ENCODE results near the gene NCR3LG1. TPM values are rescaled to one million over a fixed set of nuclear protein-coding genes. Genes with fewer than 3 reads are reported as not detected.
A peak's percentile ranks its signal among the peaks of the same experiment; 100 is the strongest.

The NCR3LG1 gene
- total and polyA plus RNA-seq, 2 donors (not counting 3 experiments of a cell fraction or from before 2014, with no cell fraction given) = 2.2 to 8.1 TPM

DNA sequence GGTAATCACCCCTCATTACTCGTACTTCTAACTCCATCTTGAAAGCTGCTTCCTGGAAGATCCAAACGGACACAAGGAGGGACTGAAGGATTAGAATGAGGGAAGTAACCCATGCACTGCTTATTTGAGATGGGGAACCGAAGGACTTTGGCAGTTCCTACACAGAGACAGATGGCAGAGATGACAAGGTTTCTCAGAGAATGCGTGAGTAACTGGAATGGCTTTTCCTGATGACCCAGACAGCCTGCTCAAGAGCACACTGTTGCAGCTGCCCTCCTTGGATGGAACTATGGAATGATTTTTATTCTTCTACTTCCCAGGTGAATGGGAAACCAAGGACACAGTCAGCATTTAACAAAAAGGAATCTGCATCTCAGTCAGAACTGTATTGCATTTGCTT is 29.6 kb downstream of the NCR3LG1 start:
- DNase-seq (ENCODE audit: low read depth, low spot score) (no peak), FAIRE-seq (peak; percentile 64)
- Histone ChIP-seq H3K9me1 (replicated peaks; ENCODE audit: control insufficient read depth, extremely low read depth, insufficient read depth, low read length) (no peaks in the 10 kb centered on the region), H3K4me1 (ENCODE audit: control insufficient read depth, extremely low read depth, insufficient read depth, low read length) (no peaks in the 10 kb centered on the region), H2AFZ (ENCODE audit: low read depth, low read length) (no peak overlapping the region), H3K36me3 (ENCODE audit: control insufficient read depth in 2 of 2, extremely low read depth in 1 of 2, insufficient read depth in 2 of 2, low read length in 2 of 2) (no peaks in the 10 kb centered on the region), H3K4me2 (ENCODE audit: insufficient read depth, low read length) (no peak overlapping the region), H3K9ac (replicated peaks; ENCODE audit: extremely low read depth, insufficient read depth, low read length) (no peak overlapping the region), H3K79me2 (ENCODE audit: control insufficient read depth, insufficient read depth, low read length) (no peaks in the 10 kb centered on the region), H3K4me3 (replicated peaks in 1 of 3; ENCODE audit: insufficient read depth in 1 of 3, low read depth in 1 of 3, low read length in 3 of 3) (no peak overlapping the region), H4K20me1 (replicated peaks; ENCODE audit: control insufficient read depth, extremely low read depth, insufficient read depth, low read length) (no peaks in the 10 kb centered on the region), H3K27me3 (ENCODE audit: control insufficient read depth in 2 of 2, insufficient read depth in 2 of 2, low read length in 2 of 2) (no peaks in the 10 kb centered on the region), H3K27ac (ENCODE audit: insufficient read depth, low read depth, low read length) (no peak overlapping the region), H3K9me3 (replicated peaks; ENCODE audit: control insufficient read depth, insufficient read depth, low read length) (no peaks in the 10 kb centered on the region)
- CTCF ChIA-PET = interaction anchor here (0.7 to 5.3 kb wide), 3 partner anchors 28 to 151 kb away, joined by 3 to 184 read pairs (median 38); partner anchors contain the start of gene NCR3LG1
- POLR2A ChIA-PET = no interaction called here
- intact Hi-C loops (cut with micrococcal nuclease) = loop anchor here (10.0 kb wide), 1 partner anchor 596 kb away; no protein-coding TSS in a partner anchor
- dilution Hi-C loops (cut with MboI; ENCODE audit: extremely low pct_ligation_motif_present, low sequenced_read_pairs) = no loop called here
- TF ChIP-seq EZH2 (IDR thresholded peaks at IDR 0.05; ENCODE audit: borderline replicate concordance, low read depth, low read length, severe bottlenecking) (no peak), MYC (IDR thresholded peaks at IDR 0.05; ENCODE audit: low read depth, low read length) (no peak), CTCF (IDR thresholded peaks at IDR 0.05; ENCODE audit: extremely low read depth in 1 of 2, insufficient read depth in 1 of 2, low read depth in 1 of 2, low read length in 2 of 2) (no peak), FOS (IDR thresholded peaks at IDR 0.05; ENCODE audit: borderline replicate concordance, insufficient read depth, low read length) (no peak), GATA2 (IDR thresholded peaks at IDR 0.05; ENCODE audit: insufficient read depth, insufficient read length, low read depth, low read length) (no peak)
- TF ChIP-seq, protein P1, sequence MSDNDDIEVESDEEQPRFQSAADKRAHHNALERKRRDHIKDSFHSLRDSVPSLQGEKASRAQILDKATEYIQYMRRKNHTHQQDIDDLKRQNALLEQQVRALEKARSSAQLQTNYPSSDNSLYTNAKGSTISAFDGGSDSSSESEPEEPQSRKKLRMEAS (IDR thresholded peaks at IDR 0.05; ENCODE audit: insufficient read depth, insufficient read length) = no peak
- no TSS peak for BruUV-seq (replicated peaks)

All from endothelial cell of umbilical vein (primary cell).